Measurements from ENCODE around the gene TSGA10IP.

TSGA10IP gene

DNA sequence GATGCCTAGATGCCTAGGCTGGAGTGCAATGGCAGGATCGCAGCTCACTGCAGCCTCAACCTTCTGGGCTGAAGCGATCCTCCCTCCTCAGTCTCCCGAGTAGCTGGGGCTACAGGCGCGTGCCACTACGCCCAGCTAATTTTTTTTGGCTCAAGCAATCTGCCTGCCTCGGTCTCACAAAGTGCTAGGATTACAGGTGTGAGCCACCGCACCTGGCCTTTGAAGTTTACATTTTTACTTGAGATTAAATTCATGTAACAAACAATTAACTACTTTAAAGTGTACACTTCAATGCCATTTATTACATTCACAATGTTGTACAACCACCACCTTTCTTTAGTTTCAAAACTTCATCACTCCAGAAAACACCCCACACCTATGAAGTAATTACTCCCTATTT is 41.6 kb upstream of the TSGA10IP start:
- no peaks in the 10 kb centered on the region for H3K27me3 ChIP-seq (ENCODE audit: insufficient read depth, low read length)
- peaks cover 25% of the 10 kb centered on the region for H3K79me2 ChIP-seq (ENCODE audit: control insufficient read depth, insufficient read depth, low read length, unreplicated experiment)
- H3K4me1 ChIP-seq (ENCODE audit: control insufficient read depth, insufficient read depth, low read length, unreplicated experiment), result peaks cover 45% of the 10 kb centered on the region
- peaks cover 4% of the 10 kb centered on the region; the same call in 1 of the 2 replicates for H3K36me3 ChIP-seq (ENCODE audit: insufficient read depth, low read length)
- no peak overlapping the region for H2AFZ ChIP-seq (ENCODE audit: low read length, unreplicated experiment)
- H3K4me3 ChIP-seq (ENCODE audit: low read depth, low read length), result peak overlapping the region; percentile 43; the same call in 1 of the 2 replicates
- H3K27ac ChIP-seq (ENCODE audit: low read depth, low read length), result peak overlapping the region; percentile 91

DNA sequence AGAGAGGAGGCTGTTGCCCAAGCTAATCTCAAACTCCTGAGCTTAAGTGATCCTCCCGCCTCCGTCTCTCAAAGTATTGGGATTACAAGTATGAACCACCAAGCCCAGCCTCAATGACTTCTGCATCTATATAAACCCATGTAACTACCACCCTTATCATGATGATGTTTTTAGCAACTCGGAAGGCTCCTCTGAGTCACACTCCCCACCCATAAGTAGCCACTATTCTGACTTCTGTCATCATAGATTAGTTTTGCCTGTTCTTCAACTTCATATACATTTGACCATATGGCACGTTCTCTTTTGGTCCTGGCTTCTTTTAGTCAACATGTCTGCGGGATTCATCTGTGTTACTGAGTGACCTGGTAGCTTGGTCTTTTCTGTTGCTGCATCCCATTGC is 38.7 kb upstream of the TSGA10IP start:
- peaks cover 3% of the 10 kb centered on the region for H3K79me2 ChIP-seq (ENCODE audit: control insufficient read depth, insufficient read depth, low read length, unreplicated experiment)
- no peak overlapping the region for H3K4me3 ChIP-seq (ENCODE audit: low read depth, low read length)
- H3K27ac ChIP-seq (ENCODE audit: low read depth, low read length), result peak overlapping the region; percentile 23; the same call in 1 of the 2 replicates
- H3K27me3 ChIP-seq (ENCODE audit: insufficient read depth, low read length), result no peaks in the 10 kb centered on the region
- no peak overlapping the region for H2AFZ ChIP-seq (ENCODE audit: low read length, unreplicated experiment)
- no peaks in the 10 kb centered on the region for H3K36me3 ChIP-seq (ENCODE audit: insufficient read depth, low read length)
- H3K4me1 ChIP-seq (ENCODE audit: control insufficient read depth, insufficient read depth, low read length, unreplicated experiment), result peaks cover 53% of the 10 kb centered on the region

DNA sequence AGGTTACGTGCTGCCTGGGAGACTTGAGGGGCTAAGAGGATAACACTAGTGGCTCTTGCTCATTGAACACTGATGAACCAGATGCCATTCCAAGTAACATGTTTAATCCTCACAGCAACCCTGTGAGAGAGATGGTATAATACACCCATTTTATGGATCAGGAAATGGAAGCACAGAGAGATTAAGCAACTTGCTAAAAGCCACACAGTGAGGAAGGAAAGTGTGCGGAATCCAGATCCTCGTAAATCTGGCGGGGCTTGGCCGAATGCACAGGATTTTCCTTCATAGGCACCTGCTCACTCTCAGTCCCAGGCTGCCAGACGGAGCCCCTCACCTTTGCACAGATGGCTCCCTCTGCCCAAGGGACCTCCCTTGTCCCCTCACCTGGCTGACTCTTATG is 37.4 kb upstream of the TSGA10IP start:
- Histone ChIP-seq H3K27me3 (ENCODE audit: insufficient read depth, low read length) (no peaks in the 10 kb centered on the region), H3K4me1 (ENCODE audit: control insufficient read depth, insufficient read depth, low read length, unreplicated experiment) (peaks cover 53% of the 10 kb centered on the region), H3K4me3 (ENCODE audit: low read depth, low read length) (no peak overlapping the region), H3K79me2 (ENCODE audit: control insufficient read depth, insufficient read depth, low read length, unreplicated experiment) (no peaks in the 10 kb centered on the region), H2AFZ (ENCODE audit: low read length, unreplicated experiment) (no peak overlapping the region), H3K27ac (ENCODE audit: low read depth, low read length) (no peak overlapping the region), H3K36me3 (ENCODE audit: insufficient read depth, low read length) (no peaks in the 10 kb centered on the region)

- Histone ChIP-seq H3K36me3 (ENCODE audit: insufficient read depth, low read length) (no peaks in the 10 kb centered on the region), H3K27ac (ENCODE audit: low read depth, low read length) (peak overlapping the region; percentile 91), H3K79me2 (ENCODE audit: control insufficient read depth, insufficient read depth, low read length, unreplicated experiment) (peaks cover 11% of the 10 kb centered on the region), H2AFZ (ENCODE audit: low read length, unreplicated experiment) (no peak overlapping the region), H3K4me3 (ENCODE audit: low read depth, low read length) (peak overlapping the region; percentile 27; the same call in 1 of the 2 replicates), H3K4me1 (ENCODE audit: control insufficient read depth, insufficient read depth, low read length, unreplicated experiment) (peaks cover 74% of the 10 kb centered on the region), H3K27me3 (ENCODE audit: insufficient read depth, low read length) (no peaks in the 10 kb centered on the region)
Observed at GRCh38 chr11:65911682-65912568, 33.4 kb upstream of the TSGA10IP start.

DNA sequence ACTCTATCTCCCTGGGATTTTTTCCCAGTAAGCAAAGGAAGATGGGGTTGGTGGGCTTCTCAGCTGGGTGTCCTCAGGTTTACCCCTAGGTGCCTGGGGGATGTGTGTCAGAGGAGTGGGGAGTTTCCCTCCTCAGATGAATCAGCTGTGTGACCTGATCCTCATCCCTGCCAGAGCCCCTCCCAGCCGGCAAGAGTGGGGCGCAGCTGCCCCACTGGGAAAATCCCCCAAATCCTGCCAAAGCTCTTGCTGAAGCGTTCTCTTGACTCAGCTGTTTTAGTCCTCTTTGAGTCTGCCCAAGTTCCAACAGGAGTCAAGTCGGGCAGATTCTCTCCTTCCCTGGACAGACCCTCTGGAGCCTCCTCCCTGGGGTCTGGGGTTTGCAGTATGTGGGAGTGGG is 32.4 kb upstream of the TSGA10IP start:
- H2AFZ ChIP-seq (ENCODE audit: low read length, unreplicated experiment), result no peak overlapping the region
- H3K27ac ChIP-seq (ENCODE audit: low read depth, low read length), result peak overlapping the region; percentile 91
- H3K36me3 ChIP-seq (ENCODE audit: insufficient read depth, low read length), result peaks cover 2% of the 10 kb centered on the region; the same call in 1 of the 2 replicates
- peaks cover 78% of the 10 kb centered on the region for H3K4me1 ChIP-seq (ENCODE audit: control insufficient read depth, insufficient read depth, low read length, unreplicated experiment)
- no peaks in the 10 kb centered on the region for H3K27me3 ChIP-seq (ENCODE audit: insufficient read depth, low read length)
- peaks cover 20% of the 10 kb centered on the region for H3K79me2 ChIP-seq (ENCODE audit: control insufficient read depth, insufficient read depth, low read length, unreplicated experiment)
- H3K4me3 ChIP-seq (ENCODE audit: low read depth, low read length), result no peak overlapping the region

- Histone ChIP-seq H3K27ac (ENCODE audit: low read depth, low read length) (peak overlapping the region; percentile 91), H3K27me3 (ENCODE audit: insufficient read depth, low read length) (no peaks in the 10 kb centered on the region), H3K36me3 (ENCODE audit: insufficient read depth, low read length) (peaks cover 2% of the 10 kb centered on the region; the same call in 1 of the 2 replicates), H2AFZ (ENCODE audit: low read length, unreplicated experiment) (no peak overlapping the region), H3K4me1 (ENCODE audit: control insufficient read depth, insufficient read depth, low read length, unreplicated experiment) (peaks cover 76% of the 10 kb centered on the region), H3K79me2 (ENCODE audit: control insufficient read depth, insufficient read depth, low read length, unreplicated experiment) (peaks cover 38% of the 10 kb centered on the region), H3K4me3 (ENCODE audit: low read depth, low read length) (peak overlapping the region; percentile 2; the same call in 1 of the 2 replicates)
Observed at GRCh38 chr11:65915101-65915820, 30.0 kb upstream of the TSGA10IP start.

DNA sequence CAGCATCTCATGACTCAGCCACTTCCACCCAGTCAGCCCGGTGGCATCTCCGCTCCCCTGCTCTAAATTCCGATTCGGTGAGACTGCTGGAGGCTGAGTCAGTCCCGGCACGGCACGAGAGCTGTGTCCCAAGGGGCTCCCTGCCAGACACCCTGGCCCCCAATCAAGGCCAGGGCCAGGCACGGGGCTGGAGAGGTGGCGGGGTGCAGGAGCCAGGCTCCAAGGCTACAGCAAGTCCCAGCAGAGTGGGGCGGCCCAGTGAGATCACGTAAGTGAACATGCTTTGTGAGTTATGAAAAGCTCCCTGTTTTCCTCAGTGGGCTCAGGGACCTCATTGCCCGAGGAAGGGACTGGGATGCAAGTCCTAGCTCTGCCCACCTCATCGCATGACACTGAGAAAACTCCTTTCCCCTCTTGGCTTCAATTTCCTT is 29.4 kb upstream of the TSGA10IP start:
- Histone ChIP-seq H3K4me1 (ENCODE audit: control insufficient read depth, insufficient read depth, low read length, unreplicated experiment) (peaks cover 75% of the 10 kb centered on the region), H3K27ac (ENCODE audit: low read depth, low read length) (peak overlapping the region; percentile 91), H2AFZ (ENCODE audit: low read length, unreplicated experiment) (no peak overlapping the region), H3K79me2 (ENCODE audit: control insufficient read depth, insufficient read depth, low read length, unreplicated experiment) (peaks cover 44% of the 10 kb centered on the region), H3K36me3 (ENCODE audit: insufficient read depth, low read length) (peaks cover 5% of the 10 kb centered on the region; the same call in 1 of the 2 replicates), H3K4me3 (ENCODE audit: low read depth, low read length) (peak overlapping the region; percentile 97), H3K27me3 (ENCODE audit: insufficient read depth, low read length) (no peaks in the 10 kb centered on the region)

DNA sequence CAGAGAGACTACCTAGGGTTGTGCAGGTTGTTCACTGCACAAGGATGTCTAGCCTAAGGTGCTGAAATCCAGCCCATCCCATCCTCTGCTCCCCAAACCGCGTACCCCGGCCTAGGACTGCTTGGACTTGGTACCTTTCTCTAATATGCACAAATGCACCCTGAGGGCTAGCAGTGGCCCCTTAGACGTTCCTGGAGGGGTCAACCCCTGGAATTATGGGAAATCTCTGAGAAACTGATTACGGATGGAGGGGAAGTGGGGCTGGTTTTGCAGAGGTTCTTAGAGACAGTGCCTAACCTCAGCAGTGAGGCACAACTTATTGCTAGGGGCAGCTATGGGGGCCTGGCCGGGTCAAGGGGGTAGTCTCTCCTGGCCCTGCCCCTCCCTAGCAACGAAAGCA is 28.9 kb upstream of the TSGA10IP start:
- Histone ChIP-seq H3K27ac (ENCODE audit: low read depth, low read length) (peak overlapping the region; percentile 91), H3K36me3 (ENCODE audit: insufficient read depth, low read length) (peaks cover 6% of the 10 kb centered on the region; the same call in 1 of the 2 replicates), H2AFZ (ENCODE audit: low read length, unreplicated experiment) (no peak overlapping the region), H3K79me2 (ENCODE audit: control insufficient read depth, insufficient read depth, low read length, unreplicated experiment) (peaks cover 49% of the 10 kb centered on the region), H3K4me3 (ENCODE audit: low read depth, low read length) (peak overlapping the region; percentile 97), H3K27me3 (ENCODE audit: insufficient read depth, low read length) (no peaks in the 10 kb centered on the region), H3K4me1 (ENCODE audit: control insufficient read depth, insufficient read depth, low read length, unreplicated experiment) (peaks cover 75% of the 10 kb centered on the region)

DNA sequence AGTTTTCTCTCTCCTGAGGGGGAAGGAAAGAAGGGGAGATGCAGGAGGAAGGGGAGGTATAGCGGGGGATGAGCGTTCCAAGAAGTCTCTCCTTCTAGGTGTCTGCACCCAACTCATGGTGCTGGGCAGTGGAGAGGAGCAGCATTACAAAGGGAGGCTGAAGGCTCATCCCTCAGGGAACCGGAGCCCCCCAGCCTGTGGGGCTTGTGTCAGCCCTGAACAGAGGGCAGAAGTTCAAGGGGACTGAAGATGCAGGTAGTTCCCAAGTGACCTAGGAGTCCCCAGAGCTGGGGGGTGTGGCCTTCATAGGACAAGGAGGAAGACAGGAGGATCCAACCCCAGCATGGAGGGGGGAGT is 28.2 kb upstream of the TSGA10IP start:
- peak overlapping the region; percentile 91 for H3K27ac ChIP-seq (ENCODE audit: low read depth, low read length)
- no peak overlapping the region for H2AFZ ChIP-seq (ENCODE audit: low read length, unreplicated experiment)
- H3K4me1 ChIP-seq (ENCODE audit: control insufficient read depth, insufficient read depth, low read length, unreplicated experiment), result peaks cover 72% of the 10 kb centered on the region
- H3K27me3 ChIP-seq (ENCODE audit: insufficient read depth, low read length), result no peaks in the 10 kb centered on the region
- peak overlapping the region; percentile 97 for H3K4me3 ChIP-seq (ENCODE audit: low read depth, low read length)
- H3K36me3 ChIP-seq (ENCODE audit: insufficient read depth, low read length), result peaks cover 6% of the 10 kb centered on the region; the same call in 1 of the 2 replicates
- H3K79me2 ChIP-seq (ENCODE audit: control insufficient read depth, insufficient read depth, low read length, unreplicated experiment), result peaks cover 54% of the 10 kb centered on the region

DNA sequence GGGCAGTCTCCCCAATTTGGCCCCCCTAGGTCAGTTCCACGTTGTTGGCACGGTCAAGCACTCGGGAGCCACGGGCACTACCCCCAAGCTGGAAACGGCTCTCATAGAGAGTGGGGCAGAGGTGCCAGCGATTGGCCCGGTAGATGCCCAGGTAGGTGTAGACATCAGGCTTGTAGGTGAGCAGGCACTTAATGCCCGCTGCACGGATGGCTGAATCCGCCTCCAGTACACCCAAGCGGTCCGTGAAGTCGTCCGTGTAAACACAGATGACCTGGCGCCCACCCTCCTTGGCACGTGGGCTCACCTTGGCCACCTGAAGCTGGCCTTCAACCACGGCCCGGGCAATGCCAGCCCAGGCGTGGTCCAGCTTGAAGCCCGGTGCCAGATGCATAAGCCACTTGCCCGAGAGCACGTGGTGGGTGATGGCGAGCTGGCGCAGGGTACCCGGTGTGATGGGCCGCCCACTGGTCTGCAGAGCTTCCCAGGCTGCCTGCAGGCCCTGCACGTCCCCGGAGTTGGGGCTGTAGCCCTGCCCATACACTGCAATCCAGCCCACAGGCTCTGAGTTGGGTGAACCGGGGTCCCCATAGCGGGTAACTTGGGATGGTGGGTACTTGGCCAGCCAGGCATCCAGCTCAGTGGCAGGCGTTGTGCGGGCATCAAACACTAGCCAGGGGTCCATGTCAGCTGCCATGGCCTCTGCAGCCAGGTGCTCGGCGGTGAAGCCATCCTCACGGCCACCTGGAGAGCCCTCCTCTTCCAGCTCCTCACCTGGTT is 27.7 kb upstream of the TSGA10IP start:
- Histone ChIP-seq H3K36me3 (ENCODE audit: insufficient read depth, low read length) (peaks cover 10% of the 10 kb centered on the region), H3K4me3 (ENCODE audit: low read depth, low read length) (peak overlapping the region; percentile 97), H3K79me2 (ENCODE audit: control insufficient read depth, insufficient read depth, low read length, unreplicated experiment) (peaks cover 59% of the 10 kb centered on the region), H3K27ac (ENCODE audit: low read depth, low read length) (peak overlapping the region; percentile 91), H3K4me1 (ENCODE audit: control insufficient read depth, insufficient read depth, low read length, unreplicated experiment) (peaks cover 66% of the 10 kb centered on the region), H2AFZ (ENCODE audit: low read length, unreplicated experiment) (no peak overlapping the region), H3K27me3 (ENCODE audit: insufficient read depth, low read length) (no peaks in the 10 kb centered on the region)

All from ACC112 (cell line).